SU-DHL-6 (cell line): Measurements from ENCODE around the gene ARL6IP5.

Experiments used
- H2AFZ ChIP-seq: fragments of 200-600 bp; sonication (generic); 2 replicates; pipeline ENCODE4 v1.6.1; 2014; ENCODE audit warnings: low read depth, mild to moderate bottlenecking, moderate library complexity, mixed read lengths, antibody characterized with exemption, low read length; ENCODE audit not compliant: severe bottlenecking
- H3F3A ChIP-seq: fragments of 200-600 bp; shearing (Covaris generic); 2 replicates; pipeline ENCODE4 v1.6.0; 2016; ENCODE audit warnings: antibody characterized with exemption, mild to moderate bottlenecking; ENCODE audit not compliant: insufficient read depth
- H3K27ac ChIP-seq: fragments of 200-600 bp; sonication (generic); 2 replicates; pipeline ENCODE4 v1.5.1; 2016; ENCODE audit warnings: low read depth, mild to moderate bottlenecking, low read length, moderate library complexity, mixed read lengths
- H3K27me3 ChIP-seq: fragments of 200-600 bp; sonication (generic), shearing (Covaris generic); 2 replicates; pipeline ENCODE4 v1.6.0; 2014; ENCODE audit warnings: mild to moderate bottlenecking, low read length
- H3K36me3 ChIP-seq: fragments of 200-600 bp; sonication (generic); 2 replicates; pipeline ENCODE4 v1.6.1; 2014; ENCODE audit warnings: mild to moderate bottlenecking, low read length, mixed read lengths
- H3K4me2 ChIP-seq: fragments of 300-600, 200-600 bp; shearing (Covaris generic), sonication (generic); 2 replicates; pipeline ENCODE4 v1.6.0; 2014; ENCODE audit warnings: low read length, low read depth, mild to moderate bottlenecking; ENCODE audit not compliant: poor library complexity, severe bottlenecking
- H3K4me3 ChIP-seq: fragments of 200-600 bp; sonication (generic); 2 replicates; pipeline ENCODE4 v1.5.1; 2014; ENCODE audit warnings: antibody characterized with exemption, low read length, mild to moderate bottlenecking, mixed read lengths; ENCODE audit not compliant: insufficient read depth, poor library complexity, severe bottlenecking
- H3K79me2 ChIP-seq: fragments of 200-600 bp; sonication (generic); 2 replicates; pipeline ENCODE4 v1.6.1; 2014; ENCODE audit warnings: mild to moderate bottlenecking, low read length, moderate library complexity; ENCODE audit not compliant: insufficient read depth
- H3K9ac ChIP-seq: fragments of 200-600 bp; sonication (generic); 2 replicates; pipeline ENCODE4 v1.7.0; 2014; ENCODE audit warnings: mild to moderate bottlenecking, low read length
- H3K9me2 ChIP-seq: fragments of 200-600 bp; sonication (generic); replicated peaks from 2 replicates; pipeline ENCODE4 v1.6.1; 2014; ENCODE audit warnings: low read length; ENCODE audit not compliant: insufficient read depth
- H3K9me3 ChIP-seq: fragments of 200-600 bp; sonication (generic); 2 replicates; pipeline ENCODE4 v1.6.1; 2014; ENCODE audit warnings: low read length, mixed read lengths; ENCODE audit not compliant: insufficient read depth
- H4K20me1 ChIP-seq: fragments of 200-600 bp; sonication (generic); 2 replicates; pipeline ENCODE4 v1.6.1; 2014; ENCODE audit warnings: low read depth, mild to moderate bottlenecking, antibody characterized with exemption, low read length, moderate library complexity, mixed read lengths
- CTCF ChIP-seq: fragments of 200-600 bp; sonication (generic); IDR thresholded peaks from one replicate; pipeline ENCODE4 v1.5.1; 2017; ENCODE audit warnings: antibody characterized with exemption, mild to moderate bottlenecking, low read length, moderate library complexity; ENCODE audit not compliant: insufficient read depth, poor library complexity, severe bottlenecking
- EZH2phosphoT487 ChIP-seq: fragments of 200-600 bp; sonication (generic), shearing (Covaris generic); conservative IDR thresholded peaks from 2 replicates; pipeline ENCODE4 v1.6.1; 2018; ENCODE audit warnings: mild to moderate bottlenecking, antibody characterized with exemption, low read length, moderate library complexity, mixed read lengths

Gene ARL6IP5

GRCh38 chr3:69142797-69143454 lies 58.2 kb downstream of the ARL6IP5 start:
- no peaks in the 10 kb centered on the region for H3K9me3 ChIP-seq
- H3K4me3 ChIP-seq, result no peak overlapping the region
- H3K27me3 ChIP-seq, result no peaks in the 10 kb centered on the region
- H3K79me2 ChIP-seq, result no peaks in the 10 kb centered on the region
- no peaks in the 10 kb centered on the region for H3K9me2 ChIP-seq
- H2AFZ ChIP-seq, result no peak overlapping the region
- no peak for TF ChIP-seq EZH2phosphoT487
- TF ChIP-seq CTCF, result no peak
- H4K20me1 ChIP-seq, result no peaks in the 10 kb centered on the region
- H3F3A ChIP-seq, result no peaks in the 10 kb centered on the region
- H3K36me3 ChIP-seq, result no peaks in the 10 kb centered on the region
- no peak overlapping the region for H3K4me2 ChIP-seq
- H3K27ac ChIP-seq, result no peak overlapping the region
- no peak overlapping the region for H3K9ac ChIP-seq

GRCh38 chr3:69143612-69144011 lies 58.9 kb downstream of the ARL6IP5 start:
- H3K4me3 ChIP-seq, result no peak overlapping the region
- H3K27me3 ChIP-seq, result no peaks in the 10 kb centered on the region
- H3K79me2 ChIP-seq, result no peaks in the 10 kb centered on the region
- no peak overlapping the region for H3K27ac ChIP-seq
- no peaks in the 10 kb centered on the region for H3K36me3 ChIP-seq
- H3K9ac ChIP-seq, result no peak overlapping the region
- H4K20me1 ChIP-seq, result no peaks in the 10 kb centered on the region
- H3K9me3 ChIP-seq, result no peaks in the 10 kb centered on the region
- no peak overlapping the region for H2AFZ ChIP-seq
- H3F3A ChIP-seq, result no peaks in the 10 kb centered on the region
- no peak for TF ChIP-seq EZH2phosphoT487
- H3K9me2 ChIP-seq, result no peaks in the 10 kb centered on the region
- no peak overlapping the region for H3K4me2 ChIP-seq

- Histone ChIP-seq H3K36me3 (no peaks in the 10 kb centered on the region), H3K4me3 (no peak overlapping the region), H3K9ac (no peak overlapping the region), H3K9me2 (no peaks in the 10 kb centered on the region), H3K79me2 (no peaks in the 10 kb centered on the region), H2AFZ (no peak overlapping the region), H3K9me3 (no peaks in the 10 kb centered on the region), H3K27me3 (no peaks in the 10 kb centered on the region), H4K20me1 (no peaks in the 10 kb centered on the region), H3F3A (no peaks in the 10 kb centered on the region), H3K27ac (no peak overlapping the region), H3K4me2 (no peak overlapping the region)
- TF ChIP-seq CTCF, result no peak
- no peak for TF ChIP-seq EZH2phosphoT487
These were observed 60.0 kb downstream of the ARL6IP5 start for GRCh38 chr3:69144631-69145245.

- no peaks in the 10 kb centered on the region for H3K27me3 ChIP-seq
- H3K79me2 ChIP-seq, result no peaks in the 10 kb centered on the region
- no peak overlapping the region for H2AFZ ChIP-seq
- H3K27ac ChIP-seq, result no peak overlapping the region
- no peaks in the 10 kb centered on the region for H3K36me3 ChIP-seq
- no peaks in the 10 kb centered on the region for H3K9me3 ChIP-seq
- no peak overlapping the region for H3K9ac ChIP-seq
- H4K20me1 ChIP-seq, result no peaks in the 10 kb centered on the region
- no peak overlapping the region for H3K4me3 ChIP-seq
- no peaks in the 10 kb centered on the region for H3K9me2 ChIP-seq
- no peaks in the 10 kb centered on the region for H3F3A ChIP-seq
- TF ChIP-seq EZH2phosphoT487 (no peak), CTCF (no peak)
- H3K4me2 ChIP-seq, result no peak overlapping the region
These were observed 61.0 kb downstream of the ARL6IP5 start for GRCh38 chr3:69145688-69146087.
